HEK293 (cell line): ENCODE measurements around the gene SSBP2.

ENCODE experiments used
- CTCF ChIA-PET: fragments of 350-600 bp; formaldehyde crosslinking; extraction: SDS; loops from one replicate; lab custom pipeline; 2021; ENCODE audit warnings: antibody characterized with exemption; lab: Yijun Ruan, JAX
- POLR2A ChIA-PET: fragments of 300-600 bp; formaldehyde crosslinking; extraction: SDS; loops from one replicate; lab custom pipeline; 2020; ENCODE audit warnings: antibody characterized with exemption, inconsistent platforms; lab: Yijun Ruan, JAX
- H3K27ac ChIP-seq: fragments of 200-500 bp; sonication (Bioruptor generic); 2 replicates; pipeline ENCODE4 v1.5.1; 2014; ENCODE audit warnings: low read depth, low read length, control low read depth, inconsistent platforms; ENCODE audit errors: extremely low read depth
- H3K36me3 ChIP-seq, 2 experiments: fragments of 200-500 bp in 1 of 2; sonication (Bioruptor generic) in 1 of 2; 1 replicate in 1 of 2; 2 replicates in 1 of 2; pipeline ENCODE4 v1.5.1; 2014 to 2017; ENCODE audit warnings: inconsistent platforms in 2 of 2, low read length in 2 of 2; ENCODE audit not compliant: control insufficient read depth in 2 of 2, insufficient read depth in 1 of 2
- H3K4me1 ChIP-seq: fragments of 200-500 bp; sonication (Bioruptor generic); 2 replicates; pipeline ENCODE4 v1.5.1; 2014; ENCODE audit warnings: mild to moderate bottlenecking, low read length, inconsistent platforms; ENCODE audit not compliant: control insufficient read depth, insufficient read depth
- H3K4me3 ChIP-seq: 2 replicates; pipeline ENCODE4 v1.5.1; 2011; ENCODE audit warnings: low read depth, mild to moderate bottlenecking, control low read depth, low read length, moderate library complexity
- H3K9me3 ChIP-seq: fragments of 200-500 bp; sonication (Bioruptor generic); 2 replicates; pipeline ENCODE4 v1.5.1; 2014; ENCODE audit warnings: low read depth, low read length, inconsistent platforms; ENCODE audit not compliant: control insufficient read depth, insufficient read depth
- IKZF3 ChIP-seq: fragments of 450-650 bp; IDR thresholded peaks from 2 replicates; pipeline ENCODE4 v1.5.0; 2018; ENCODE audit warnings: missing biosample characterization, mild to moderate bottlenecking, missing genetic modification characterization, moderate library complexity
- MZF1 ChIP-seq: fragments of 450-650 bp; formaldehyde crosslinking; IDR thresholded peaks from 2 replicates; pipeline ENCODE4 v1.5.1; 2017; ENCODE audit warnings: missing biosample characterization, missing genetic modification characterization, borderline replicate concordance
- REPIN1 ChIP-seq: fragments of 450-650 bp; formaldehyde crosslinking; IDR thresholded peaks from 2 replicates; pipeline ENCODE4 v1.5.1; 2017; ENCODE audit warnings: missing biosample characterization, missing genetic modification characterization, low read depth
- ZNF114 ChIP-seq: fragments of 450-650 bp; formaldehyde crosslinking; IDR thresholded peaks from 2 replicates; pipeline ENCODE4 v1.5.0; 2017; ENCODE audit warnings: missing biosample characterization, missing genetic modification characterization
- ZNF16 ChIP-seq: fragments of 450-650 bp; formaldehyde crosslinking; IDR thresholded peaks from 2 replicates; pipeline ENCODE4 v1.5.1; 2016; ENCODE audit warnings: low read depth, missing biosample characterization, missing genetic modification characterization
- ZNF292 ChIP-seq: fragments of 450-650 bp; formaldehyde crosslinking; IDR thresholded peaks from 2 replicates; pipeline ENCODE4 v1.5.1; 2016; ENCODE audit warnings: low read depth, missing biosample characterization, missing genetic modification characterization, borderline replicate concordance
- ZNF423 ChIP-seq: fragments of 450-650 bp; formaldehyde crosslinking; IDR thresholded peaks from 2 replicates; pipeline ENCODE4 v1.5.1; 2016; ENCODE audit warnings: missing biosample characterization, missing genetic modification characterization
- ZNF426 ChIP-seq: fragments of 450-650 bp; formaldehyde crosslinking; IDR thresholded peaks from 2 replicates; pipeline ENCODE4 v1.5.1; 2017; ENCODE audit warnings: missing biosample characterization, missing genetic modification characterization, mild to moderate bottlenecking, inconsistent platforms, moderate library complexity
- ZNF433 ChIP-seq: fragments of 450-650 bp; formaldehyde crosslinking; IDR thresholded peaks from 2 replicates; pipeline ENCODE4 v1.5.1; 2016; ENCODE audit warnings: missing biosample characterization, missing genetic modification characterization, low read depth
- ZNF530 ChIP-seq: fragments of 450-650 bp; formaldehyde crosslinking; IDR thresholded peaks from 2 replicates; pipeline ENCODE4 v1.5.1; 2016; ENCODE audit warnings: low read depth, missing biosample characterization, missing genetic modification characterization
- ZNF600 ChIP-seq: fragments of 450-650 bp; formaldehyde crosslinking; IDR thresholded peaks from 2 replicates; pipeline ENCODE4 v1.5.1; 2016; ENCODE audit warnings: missing biosample characterization, missing genetic modification characterization
- ZNF654 ChIP-seq: fragments of 450-650 bp; formaldehyde crosslinking; IDR thresholded peaks from 2 replicates; pipeline ENCODE4 v1.5.1; 2016; ENCODE audit warnings: low read depth, missing biosample characterization, missing genetic modification characterization
- ZNF677 ChIP-seq: fragments of 450-650 bp; IDR thresholded peaks from 2 replicates; pipeline ENCODE4 v1.5.0; 2018; ENCODE audit warnings: missing biosample characterization, mild to moderate bottlenecking, missing genetic modification characterization, moderate library complexity
- ZNF837 ChIP-seq: fragments of 450-650 bp; formaldehyde crosslinking; IDR thresholded peaks from 2 replicates; pipeline ENCODE4 v1.5.1; 2016; ENCODE audit warnings: missing biosample characterization, missing genetic modification characterization
- ZNF843 ChIP-seq: fragments of 450-650 bp; formaldehyde crosslinking; IDR thresholded peaks from 2 replicates; pipeline ENCODE4 v1.5.1; 2016; ENCODE audit warnings: missing biosample characterization, missing genetic modification characterization
- TF ChIP-seq, protein P1 (sequence below): fragments of 450-650 bp; formaldehyde crosslinking; IDR thresholded peaks from 2 replicates; pipeline ENCODE4 v1.5.1; 2016; ENCODE audit warnings: missing biosample characterization, missing genetic modification characterization, borderline replicate concordance
- TF ChIP-seq, protein P2 (sequence below): fragments of 450-650 bp; formaldehyde crosslinking; IDR thresholded peaks from 2 replicates; pipeline ENCODE4 v1.5.1; 2016; ENCODE audit warnings: missing biosample characterization, missing genetic modification characterization
- TF ChIP-seq, protein P3 (sequence below): fragments of 450-650 bp; formaldehyde crosslinking; IDR thresholded peaks from 2 replicates; pipeline ENCODE4 v1.5.1; 2016; ENCODE audit warnings: missing biosample characterization, missing genetic modification characterization
- TF ChIP-seq, protein P4 (sequence below): fragments of 450-650 bp; formaldehyde crosslinking; IDR thresholded peaks from 2 replicates; pipeline ENCODE4 v1.5.1; 2016; ENCODE audit warnings: missing biosample characterization, missing genetic modification characterization, borderline replicate concordance
- TF ChIP-seq, protein P5 (sequence below): fragments of 450-650 bp; formaldehyde crosslinking; IDR thresholded peaks from 2 replicates; pipeline ENCODE4 v1.5.1; 2016; ENCODE audit warnings: missing biosample characterization, missing genetic modification characterization
- TF ChIP-seq, protein P6 (sequence below): sonication (generic); formaldehyde crosslinking; IDR thresholded peaks from 2 replicates; pipeline ENCODE4 v1.8.1; 2022; ENCODE audit warnings: mild to moderate bottlenecking, moderate library complexity, missing genetic modification reagents
- TF ChIP-seq, protein P7 (sequence below): fragments of 450-650 bp; formaldehyde crosslinking; IDR thresholded peaks from 2 replicates; pipeline ENCODE4 v1.5.1; 2016; ENCODE audit warnings: missing biosample characterization, missing genetic modification characterization

Gene SSBP2

DNA sequence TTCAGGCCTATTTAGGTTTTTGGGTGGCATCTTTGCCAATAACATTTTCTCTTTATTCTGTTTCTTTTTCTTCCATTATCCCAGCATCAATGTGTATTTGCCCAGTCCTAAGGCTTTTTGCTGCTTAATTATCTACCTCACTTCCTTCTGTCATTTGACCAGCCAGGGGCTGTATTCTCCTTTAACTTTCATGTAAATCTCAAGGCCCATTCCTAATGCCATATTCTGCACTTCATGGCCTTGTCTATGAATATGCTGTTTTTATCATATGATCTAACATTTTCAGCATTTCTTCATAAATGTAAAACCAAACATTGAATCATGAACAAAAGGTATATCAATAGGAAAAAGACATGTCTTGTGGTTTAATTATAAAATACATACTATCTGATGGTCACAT is 108.7 kb downstream of the SSBP2 start (continued):
- TF ChIP-seq, protein P1, sequence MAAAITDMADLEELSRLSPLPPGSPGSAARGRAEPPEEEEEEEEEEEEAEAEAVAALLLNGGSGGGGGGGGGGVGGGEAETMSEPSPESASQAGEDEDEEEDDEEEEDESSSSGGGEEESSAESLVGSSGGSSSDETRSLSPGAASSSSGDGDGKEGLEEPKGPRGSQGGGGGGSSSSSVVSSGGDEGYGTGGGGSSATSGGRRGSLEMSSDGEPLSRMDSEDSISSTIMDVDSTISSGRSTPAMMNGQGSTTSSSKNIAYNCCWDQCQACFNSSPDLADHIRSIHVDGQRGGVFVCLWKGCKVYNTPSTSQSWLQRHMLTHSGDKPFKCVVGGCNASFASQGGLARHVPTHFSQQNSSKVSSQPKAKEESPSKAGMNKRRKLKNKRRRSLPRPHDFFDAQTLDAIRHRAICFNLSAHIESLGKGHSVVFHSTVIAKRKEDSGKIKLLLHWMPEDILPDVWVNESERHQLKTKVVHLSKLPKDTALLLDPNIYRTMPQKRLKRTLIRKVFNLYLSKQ = no peak
- TF ChIP-seq ZNF426 (tag by site-specific recombination) = no peak
- no peak for TF ChIP-seq ZNF837 (tag by site-specific recombination)
- TF ChIP-seq, protein P2, sequence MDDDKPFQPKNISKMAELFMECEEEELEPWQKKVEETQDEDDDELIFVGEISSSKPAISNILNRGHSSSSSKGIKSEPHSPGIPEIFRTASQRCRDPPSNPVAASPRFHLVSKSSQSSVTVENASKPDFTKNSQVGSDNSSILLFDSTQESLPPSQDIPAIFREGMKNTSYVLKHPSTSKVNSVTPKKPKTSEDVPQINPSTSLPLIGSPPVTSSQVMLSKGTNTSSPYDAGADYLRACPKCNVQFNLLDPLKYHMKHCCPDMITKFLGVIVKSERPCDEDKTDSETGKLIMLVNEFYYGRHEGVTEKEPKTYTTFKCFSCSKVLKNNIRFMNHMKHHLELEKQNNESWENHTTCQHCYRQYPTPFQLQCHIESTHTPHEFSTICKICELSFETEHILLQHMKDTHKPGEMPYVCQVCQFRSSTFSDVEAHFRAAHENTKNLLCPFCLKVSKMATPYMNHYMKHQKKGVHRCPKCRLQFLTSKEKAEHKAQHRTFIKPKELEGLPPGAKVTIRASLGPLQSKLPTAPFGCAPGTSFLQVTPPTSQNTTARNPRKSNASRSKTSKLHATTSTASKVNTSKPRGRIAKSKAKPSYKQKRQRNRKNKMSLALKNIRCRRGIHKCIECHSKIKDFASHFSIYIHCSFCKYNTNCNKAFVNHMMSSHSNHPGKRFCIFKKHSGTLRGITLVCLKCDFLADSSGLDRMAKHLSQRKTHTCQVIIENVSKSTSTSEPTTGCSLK (tag by site-specific recombination) = no peak
- no peak for TF ChIP-seq ZNF530
- TF ChIP-seq, protein P3, sequence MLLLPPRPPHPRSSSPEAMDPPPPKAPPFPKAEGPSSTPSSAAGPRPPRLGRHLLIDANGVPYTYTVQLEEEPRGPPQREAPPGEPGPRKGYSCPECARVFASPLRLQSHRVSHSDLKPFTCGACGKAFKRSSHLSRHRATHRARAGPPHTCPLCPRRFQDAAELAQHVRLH (tag by site-specific recombination) = no peak
- no peak for TF ChIP-seq ZNF654 (tag by site-specific recombination)
- TF ChIP-seq, all 188 proteins: peak for 0

DNA sequence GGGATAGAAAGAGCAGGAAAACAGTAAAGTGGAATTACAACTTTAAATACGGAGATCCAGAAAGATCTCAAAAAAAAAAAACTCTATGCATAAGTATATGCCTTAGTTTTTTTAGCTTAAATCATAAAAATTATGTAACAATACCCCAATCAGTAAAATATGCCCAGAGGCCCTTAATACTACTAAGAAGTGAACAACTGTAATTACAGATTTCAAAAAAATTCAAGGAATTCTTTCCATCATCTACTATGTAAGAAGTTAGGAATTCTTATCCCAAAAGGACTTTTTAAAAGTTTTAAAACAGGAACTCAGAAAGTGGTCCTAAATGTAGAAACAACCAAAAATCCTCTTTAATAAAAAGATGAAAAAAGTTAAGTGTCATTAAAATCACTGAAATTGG is 111.3 kb downstream of the SSBP2 start:
- no peak overlapping the region for H3K4me3 ChIP-seq
- no peaks in the 10 kb centered on the region for H3K4me1 ChIP-seq
- H3K36me3 ChIP-seq = no peaks in the 10 kb centered on the region; a peak in 1 of 3 replicates
- POLR2A ChIA-PET = no interaction called here
- H3K9me3 ChIP-seq = no peaks in the 10 kb centered on the region
- CTCF ChIA-PET = no interaction called here
- H3K27ac ChIP-seq = no peak overlapping the region
- TF ChIP-seq, protein P4, sequence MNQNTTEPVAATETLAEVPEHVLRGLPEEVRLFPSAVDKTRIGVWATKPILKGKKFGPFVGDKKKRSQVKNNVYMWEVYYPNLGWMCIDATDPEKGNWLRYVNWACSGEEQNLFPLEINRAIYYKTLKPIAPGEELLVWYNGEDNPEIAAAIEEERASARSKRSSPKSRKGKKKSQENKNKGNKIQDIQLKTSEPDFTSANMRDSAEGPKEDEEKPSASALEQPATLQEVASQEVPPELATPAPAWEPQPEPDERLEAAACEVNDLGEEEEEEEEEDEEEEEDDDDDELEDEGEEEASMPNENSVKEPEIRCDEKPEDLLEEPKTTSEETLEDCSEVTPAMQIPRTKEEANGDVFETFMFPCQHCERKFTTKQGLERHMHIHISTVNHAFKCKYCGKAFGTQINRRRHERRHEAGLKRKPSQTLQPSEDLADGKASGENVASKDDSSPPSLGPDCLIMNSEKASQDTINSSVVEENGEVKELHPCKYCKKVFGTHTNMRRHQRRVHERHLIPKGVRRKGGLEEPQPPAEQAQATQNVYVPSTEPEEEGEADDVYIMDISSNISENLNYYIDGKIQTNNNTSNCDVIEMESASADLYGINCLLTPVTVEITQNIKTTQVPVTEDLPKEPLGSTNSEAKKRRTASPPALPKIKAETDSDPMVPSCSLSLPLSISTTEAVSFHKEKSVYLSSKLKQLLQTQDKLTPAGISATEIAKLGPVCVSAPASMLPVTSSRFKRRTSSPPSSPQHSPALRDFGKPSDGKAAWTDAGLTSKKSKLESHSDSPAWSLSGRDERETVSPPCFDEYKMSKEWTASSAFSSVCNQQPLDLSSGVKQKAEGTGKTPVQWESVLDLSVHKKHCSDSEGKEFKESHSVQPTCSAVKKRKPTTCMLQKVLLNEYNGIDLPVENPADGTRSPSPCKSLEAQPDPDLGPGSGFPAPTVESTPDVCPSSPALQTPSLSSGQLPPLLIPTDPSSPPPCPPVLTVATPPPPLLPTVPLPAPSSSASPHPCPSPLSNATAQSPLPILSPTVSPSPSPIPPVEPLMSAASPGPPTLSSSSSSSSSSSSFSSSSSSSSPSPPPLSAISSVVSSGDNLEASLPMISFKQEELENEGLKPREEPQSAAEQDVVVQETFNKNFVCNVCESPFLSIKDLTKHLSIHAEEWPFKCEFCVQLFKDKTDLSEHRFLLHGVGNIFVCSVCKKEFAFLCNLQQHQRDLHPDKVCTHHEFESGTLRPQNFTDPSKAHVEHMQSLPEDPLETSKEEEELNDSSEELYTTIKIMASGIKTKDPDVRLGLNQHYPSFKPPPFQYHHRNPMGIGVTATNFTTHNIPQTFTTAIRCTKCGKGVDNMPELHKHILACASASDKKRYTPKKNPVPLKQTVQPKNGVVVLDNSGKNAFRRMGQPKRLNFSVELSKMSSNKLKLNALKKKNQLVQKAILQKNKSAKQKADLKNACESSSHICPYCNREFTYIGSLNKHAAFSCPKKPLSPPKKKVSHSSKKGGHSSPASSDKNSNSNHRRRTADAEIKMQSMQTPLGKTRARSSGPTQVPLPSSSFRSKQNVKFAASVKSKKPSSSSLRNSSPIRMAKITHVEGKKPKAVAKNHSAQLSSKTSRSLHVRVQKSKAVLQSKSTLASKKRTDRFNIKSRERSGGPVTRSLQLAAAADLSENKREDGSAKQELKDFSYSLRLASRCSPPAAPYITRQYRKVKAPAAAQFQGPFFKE (tag by site-specific recombination) = no peak
- TF ChIP-seq ZNF16 (no peak), ZNF114 (tag by site-specific recombination) (no peak), ZNF677 (tag by site-specific recombination) (no peak), ZNF433 (tag by site-specific recombination) (no peak), MZF1 (no peak), ZNF423 (tag by site-specific recombination) (no peak), IKZF3 (tag by site-specific recombination) (no peak), ZNF600 (no peak), REPIN1 (tag by site-specific recombination) (no peak), ZNF292 (tag by site-specific recombination) (no peak), ZNF843 (tag by site-specific recombination) (no peak)
- TF ChIP-seq, protein P5, sequence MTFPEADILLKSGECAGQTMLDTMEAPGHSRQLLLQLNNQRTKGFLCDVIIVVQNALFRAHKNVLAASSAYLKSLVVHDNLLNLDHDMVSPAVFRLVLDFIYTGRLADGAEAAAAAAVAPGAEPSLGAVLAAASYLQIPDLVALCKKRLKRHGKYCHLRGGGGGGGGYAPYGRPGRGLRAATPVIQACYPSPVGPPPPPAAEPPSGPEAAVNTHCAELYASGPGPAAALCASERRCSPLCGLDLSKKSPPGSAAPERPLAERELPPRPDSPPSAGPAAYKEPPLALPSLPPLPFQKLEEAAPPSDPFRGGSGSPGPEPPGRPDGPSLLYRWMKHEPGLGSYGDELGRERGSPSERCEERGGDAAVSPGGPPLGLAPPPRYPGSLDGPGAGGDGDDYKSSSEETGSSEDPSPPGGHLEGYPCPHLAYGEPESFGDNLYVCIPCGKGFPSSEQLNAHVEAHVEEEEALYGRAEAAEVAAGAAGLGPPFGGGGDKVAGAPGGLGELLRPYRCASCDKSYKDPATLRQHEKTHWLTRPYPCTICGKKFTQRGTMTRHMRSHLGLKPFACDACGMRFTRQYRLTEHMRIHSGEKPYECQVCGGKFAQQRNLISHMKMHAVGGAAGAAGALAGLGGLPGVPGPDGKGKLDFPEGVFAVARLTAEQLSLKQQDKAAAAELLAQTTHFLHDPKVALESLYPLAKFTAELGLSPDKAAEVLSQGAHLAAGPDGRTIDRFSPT = no peak
- TF ChIP-seq, protein P6, sequence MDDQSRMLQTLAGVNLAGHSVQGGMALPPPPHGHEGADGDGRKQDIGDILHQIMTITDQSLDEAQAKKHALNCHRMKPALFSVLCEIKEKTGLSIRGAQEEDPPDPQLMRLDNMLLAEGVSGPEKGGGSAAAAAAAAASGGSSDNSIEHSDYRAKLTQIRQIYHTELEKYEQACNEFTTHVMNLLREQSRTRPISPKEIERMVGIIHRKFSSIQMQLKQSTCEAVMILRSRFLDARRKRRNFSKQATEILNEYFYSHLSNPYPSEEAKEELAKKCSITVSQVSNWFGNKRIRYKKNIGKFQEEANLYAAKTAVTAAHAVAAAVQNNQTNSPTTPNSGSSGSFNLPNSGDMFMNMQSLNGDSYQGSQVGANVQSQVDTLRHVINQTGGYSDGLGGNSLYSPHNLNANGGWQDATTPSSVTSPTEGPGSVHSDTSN (CRISPR knock-in tag) = no peak
- TF ChIP-seq, protein P7, sequence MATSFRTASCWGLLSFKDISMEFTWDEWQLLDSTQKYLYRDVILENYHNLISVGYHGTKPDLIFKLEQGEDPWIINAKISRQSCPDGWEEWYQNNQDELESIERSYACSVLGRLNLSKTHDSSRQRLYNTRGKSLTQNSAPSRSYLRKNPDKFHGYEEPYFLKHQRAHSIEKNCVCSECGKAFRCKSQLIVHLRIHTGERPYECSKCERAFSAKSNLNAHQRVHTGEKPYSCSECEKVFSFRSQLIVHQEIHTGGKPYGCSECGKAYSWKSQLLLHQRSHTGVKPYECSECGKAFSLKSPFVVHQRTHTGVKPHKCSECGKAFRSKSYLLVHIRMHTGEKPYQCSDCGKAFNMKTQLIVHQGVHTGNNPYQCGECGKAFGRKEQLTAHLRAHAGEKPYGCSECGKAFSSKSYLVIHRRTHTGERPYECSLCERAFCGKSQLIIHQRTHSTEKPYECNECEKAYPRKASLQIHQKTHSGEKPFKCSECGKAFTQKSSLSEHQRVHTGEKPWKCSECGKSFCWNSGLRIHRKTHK = no peak
